PC-3 (cell line): ENCODE measurements around the gene FOXO3. TPM values are rescaled to one million over a fixed set of nuclear protein-coding genes. Genes with fewer than 3 reads are reported as not detected.

Experiments used
- ATAC-seq: fragments of 200-7000 bp; cut with Tn5 transposase; 2 replicates; pipeline ENCODE4 v1.9.1; 2020; ENCODE audit warnings: mild to moderate bottlenecking, moderate library complexity
- BruUV-seq: library from RNA; stranded (reverse); fragments of 400-500 nt; replicated peaks from 2 replicates; lab custom pipeline; 2021; lab: Mats Ljungman, UMichigan
- CTCF ChIA-PET: fragments of 300-600 bp; sonication (Branson Sonifier 250); formaldehyde crosslinking; loops from one replicate; lab custom pipeline; 2022; ENCODE audit warnings: antibody characterized with exemption; lab: Charles Lee
- POLR2A ChIA-PET: fragments of 300-600 bp; sonication (Branson Sonifier 250); formaldehyde crosslinking; loops from one replicate; lab custom pipeline; 2022; ENCODE audit warnings: antibody characterized with exemption; ENCODE audit not compliant: unreplicated experiment; lab: Charles Lee
- DNase-seq: peaks from one replicate; pipeline ENCODE4 v3.0.0-alpha.2; 2015
- H2AFZ ChIP-seq: fragments of 300-600 bp; sonication (generic); 2 replicates; pipeline ENCODE4 v1.6.0; 2016; ENCODE audit warnings: antibody characterized with exemption, low read length
- H3F3A ChIP-seq: fragments of 300-600 bp; sonication (generic); one replicate; pipeline ENCODE4 v1.6.0; 2017; ENCODE audit warnings: antibody characterized with exemption, low read length, control low read depth, mild to moderate bottlenecking; ENCODE audit not compliant: unreplicated experiment
- H3K27ac ChIP-seq: fragments of 300-600 bp; sonication (generic); 2 replicates; pipeline ENCODE4 v1.5.1; 2016; ENCODE audit warnings: mild to moderate bottlenecking, low read length
- H3K27me3 ChIP-seq: fragments of 300-600 bp; sonication (generic); 2 replicates; pipeline ENCODE4 v1.6.1; 2016; ENCODE audit warnings: low read length, mixed read lengths
- H3K36me3 ChIP-seq: fragments of 300-600 bp; sonication (generic); 2 replicates; pipeline ENCODE4 v1.6.1; 2016; ENCODE audit warnings: low read depth, mixed run types, low read length, mixed read lengths
- H3K4me1 ChIP-seq: fragments of 300-600 bp; sonication (generic); 2 replicates; pipeline ENCODE4 v1.5.1; 2016; ENCODE audit warnings: low read length; ENCODE audit not compliant: insufficient read depth
- H3K4me2 ChIP-seq: fragments of 300-600 bp; sonication (generic); 2 replicates; pipeline ENCODE4 v1.6.0; 2016; ENCODE audit warnings: low read length
- H3K4me3 ChIP-seq: fragments of 300-600 bp; sonication (generic); 2 replicates; pipeline ENCODE4 v1.5.1; 2016; ENCODE audit warnings: mild to moderate bottlenecking, low read length, mixed read lengths
- H3K79me2 ChIP-seq: fragments of 300-600 bp; sonication (generic); 2 replicates; pipeline ENCODE4 v1.6.1; 2017; ENCODE audit warnings: low read length, mixed read lengths
- H3K9ac ChIP-seq: fragments of 300-600 bp; sonication (generic); 2 replicates; pipeline ENCODE4 v1.6.0; 2016; ENCODE audit warnings: mild to moderate bottlenecking, low read length
- H3K9me2 ChIP-seq: fragments of 300-600 bp; sonication (generic); replicated peaks from 2 replicates; pipeline ENCODE4 v1.6.1; 2016; ENCODE audit warnings: mixed run types, low read length, mixed read lengths
- H3K9me3 ChIP-seq: fragments of 300-600 bp; sonication (generic); 2 replicates; pipeline ENCODE4 v1.6.1; 2016; ENCODE audit warnings: low read length, mixed read lengths
- H4K20me1 ChIP-seq: fragments of 300-600 bp; sonication (generic); 2 replicates; pipeline ENCODE4 v1.6.1; 2016; ENCODE audit warnings: low read length, mixed read lengths
- CTCF ChIP-seq: fragments of 300-600 bp; sonication (generic); conservative IDR thresholded peaks from 2 replicates; pipeline ENCODE4 v1.5.1; 2017; ENCODE audit warnings: antibody characterized with exemption, low read depth, mild to moderate bottlenecking, low read length
- EZH2 ChIP-seq: fragments of 300-600 bp; sonication (generic); IDR thresholded peaks from one replicate; pipeline ENCODE4 v1.6.1; 2017; ENCODE audit warnings: antibody characterized with exemption, mild to moderate bottlenecking, low read length; ENCODE audit not compliant: unreplicated experiment
- EZH2phosphoT487 ChIP-seq: fragments of 300-600 bp; sonication (generic); IDR thresholded peaks from 2 replicates; pipeline ENCODE4 v1.6.1; 2018; ENCODE audit warnings: mild to moderate bottlenecking, antibody characterized with exemption, low read length, borderline replicate concordance
- intact Hi-C: fragments of 100-400 bp; cut with micrococcal nuclease; formaldehyde crosslinking; loops from 2 replicates; pipeline ENCODE4 v1.9.0; 2023
- total RNA-seq: library from RNA; depleted of rRNA; stranded (reverse); fragments of >200 nt; gene quantifications from 2 replicates; pipeline ENCODE4 v1.2.3, GENCODE V29; 2014

The FOXO3 gene
- total RNA-seq, 1 experiment from 2014 or later: 12.8 TPM

GRCh38 chr6:108580646-108581045, 19.9 kb downstream of the FOXO3 start:
- CTCF ChIA-PET: no interaction called here
- Histone ChIP-seq H2AFZ (no peak overlapping the region), H3K4me3 (no peak overlapping the region), H3K9ac (no peak overlapping the region), H3K79me2 (peaks cover 98% of the 10 kb centered on the region), H3K4me1 (peaks cover 22% of the 10 kb centered on the region), H4K20me1 (peaks cover 29% of the 10 kb centered on the region; the same call in 1 of the 2 replicates), H3F3A (no peaks in the 10 kb centered on the region), H3K36me3 (no peaks in the 10 kb centered on the region; the same call in 1 of the 2 replicates), H3K9me2 (no peaks in the 10 kb centered on the region), H3K27ac (no peak overlapping the region), H3K27me3 (no peaks in the 10 kb centered on the region), H3K9me3 (no peaks in the 10 kb centered on the region), H3K4me2 (peak overlapping the region; percentile 47)
- ATAC-seq (no peak), DNase-seq (no peak)
- TF ChIP-seq EZH2phosphoT487: no peak
- TF ChIP-seq EZH2: no peak
- TF ChIP-seq CTCF: no peak
- no TSS peak for BruUV-seq
- POLR2A ChIA-PET: no interaction called here
- intact Hi-C loops: no loop called here

- Histone ChIP-seq H3K79me2 (peaks cover 98% of the 10 kb centered on the region), H3K4me1 (peaks cover 22% of the 10 kb centered on the region), H3K9me2 (no peaks in the 10 kb centered on the region), H3K9me3 (no peaks in the 10 kb centered on the region), H3K36me3 (no peaks in the 10 kb centered on the region; the same call in 1 of the 2 replicates), H3K27ac (no peak overlapping the region), H3K27me3 (no peaks in the 10 kb centered on the region), H3K9ac (no peak overlapping the region), H2AFZ (no peak overlapping the region), H3F3A (no peaks in the 10 kb centered on the region), H4K20me1 (peaks cover 29% of the 10 kb centered on the region; the same call in 1 of the 2 replicates), H3K4me2 (peak overlapping the region; percentile 47), H3K4me3 (no peak overlapping the region)
- ChIA-PET POLR2A (no interaction called here), CTCF (no interaction called here)
- DNase-seq (peak; percentile 33), ATAC-seq (peak; percentile 15; the same call in 1 of the 2 replicates)
- intact Hi-C loops: no loop called here
- BruUV-seq: no TSS peak
- no peak for TF ChIP-seq EZH2
- TF ChIP-seq CTCF: no peak
- TF ChIP-seq EZH2phosphoT487: no peak
Measured at GRCh38 chr6:108581237-108581931, 20.7 kb downstream of the FOXO3 start.

- ATAC-seq (no peak), DNase-seq (no peak)
- H3F3A ChIP-seq: no peaks in the 10 kb centered on the region
- intact Hi-C loops: no loop called here
- no TSS peak for BruUV-seq
- H3K9me3 ChIP-seq: no peaks in the 10 kb centered on the region
- no peaks in the 10 kb centered on the region; the same call in 1 of the 2 replicates for H3K36me3 ChIP-seq
- no peaks in the 10 kb centered on the region for H3K9me2 ChIP-seq
- H3K27me3 ChIP-seq: no peaks in the 10 kb centered on the region
- no peak for TF ChIP-seq EZH2
- no peak for TF ChIP-seq CTCF
- no peak for TF ChIP-seq EZH2phosphoT487
- no peak overlapping the region for H3K9ac ChIP-seq
- H3K79me2 ChIP-seq: peaks cover 97% of the 10 kb centered on the region
- H3K4me3 ChIP-seq: no peak overlapping the region
- peaks cover 29% of the 10 kb centered on the region; the same call in 1 of the 2 replicates for H4K20me1 ChIP-seq
- POLR2A ChIA-PET: no interaction called here
- H3K4me1 ChIP-seq: peaks cover 22% of the 10 kb centered on the region
- H3K27ac ChIP-seq: no peak overlapping the region
- no peak overlapping the region for H2AFZ ChIP-seq
- CTCF ChIA-PET: no interaction called here
- peak overlapping the region; percentile 47; the same call in 1 of the 2 replicates for H3K4me2 ChIP-seq
Measured at GRCh38 chr6:108581932-108582475, 21.3 kb downstream of the FOXO3 start.
